CD4-positive, alpha-beta T cell treated with Interleukin-2 at 100 ng/mL for 4 hours (primary cell): ENCODE measurements around the gene MGMT.

Source experiments
- DNase-seq: peaks from one replicate; pipeline ENCODE4 v3.0.0-alpha.2; 2020; ENCODE audit warnings: low spot score

The MGMT gene

GRCh38 chr10:129740532-129741279 lies 273.7 kb downstream of the MGMT start:
- DNase-seq, result no peak

GRCh38 chr10:129741280-129741977 lies 274.4 kb downstream of the MGMT start:
- no peak for DNase-seq

GRCh38 chr10:129741978-129742741 lies 275.1 kb downstream of the MGMT start:
- no peak for DNase-seq

GRCh38 chr10:129742742-129743550 lies 275.9 kb downstream of the MGMT start:
- DNase-seq, result no peak

- no peak for DNase-seq
Observed at GRCh38 chr10:129743738-129744133, 276.7 kb downstream of the MGMT start.

- DNase-seq, result no peak
Observed at GRCh38 chr10:129744134-129745111, 277.4 kb downstream of the MGMT start.

- DNase-seq, result no peak
Observed at GRCh38 chr10:129745186-129745750, 278.2 kb downstream of the MGMT start.

GRCh38 chr10:129754211-129755050 lies 287.4 kb downstream of the MGMT start:
- no peak for DNase-seq

GRCh38 chr10:129755158-129755591 lies 288.1 kb downstream of the MGMT start:
- no peak for DNase-seq

- DNase-seq, result no peak
Observed at GRCh38 chr10:129755621-129756020, 288.6 kb downstream of the MGMT start.

GRCh38 chr10:129756912-129757901 lies 290.2 kb downstream of the MGMT start:
- DNase-seq, result no peak

- no peak for DNase-seq
Observed at GRCh38 chr10:129758207-129759021, 291.4 kb downstream of the MGMT start.

GRCh38 chr10:129759214-129760002 lies 292.4 kb downstream of the MGMT start:
- no peak for DNase-seq

- no peak for DNase-seq
Observed at GRCh38 chr10:129760003-129760315, 292.9 kb downstream of the MGMT start.

- no peak for DNase-seq
Observed at GRCh38 chr10:129760416-129760815, 293.4 kb downstream of the MGMT start.

- no peak for DNase-seq
Observed at GRCh38 chr10:129761197-129761972, 294.3 kb downstream of the MGMT start.
